Adrenal gland (tissue), 5 donors: ENCODE data around the gene CALB2.

ENCODE experiments used
- CTCF ChIP-seq, 6 experiments: fragments of 450-650 bp in 4 of 6; fragments of 200-600 bp in 2 of 6; sonication (generic) in 1 of 6; IDR thresholded peaks; 1 replicate in 5 of 6; 2 replicates in 1 of 6; pipeline versions ENCODE4 v1.5.1 to v1.8.0; 2016 to 2021; ENCODE audit warnings: antibody characterized with exemption in 6 of 6, mild to moderate bottlenecking in 2 of 6, moderate library complexity in 1 of 6
- POLR2A ChIP-seq, 2 donors: fragments of 450-650 bp; IDR thresholded peaks; one replicate each; pipeline ENCODE4 v1.6.1; 2017; ENCODE audit warnings: antibody characterized with exemption in 2 of 2, mild to moderate bottlenecking in 2 of 2, moderate library complexity in 1 of 2
- donor health status: DM: no; HTN: no; CAD: no.

- TF ChIP-seq CTCF (IDR thresholded peaks at IDR 0.05) (no peak), POLR2A (IDR thresholded peaks at IDR 0.05) (no peak)
These were observed 11.0 kb downstream of the CALB2 start for GRCh38 chr16:71369494-71369893.
